NCI-H1105 treated with DMSO at 0.1 percent for 48 hours (cell line): Measurements from ENCODE around the gene PLEKHM3.
"Not testable (repeated sequence)": the region's sequence is repeated elsewhere in the genome, so short reads cannot be mapped to it uniquely, and the experiment has no call there.

ENCODE experiments used
- DNase-seq: peaks from one replicate; lab custom pipeline; 2025; lab: John Stamatoyannopoulos, UW

PLEKHM3 gene

DNA sequence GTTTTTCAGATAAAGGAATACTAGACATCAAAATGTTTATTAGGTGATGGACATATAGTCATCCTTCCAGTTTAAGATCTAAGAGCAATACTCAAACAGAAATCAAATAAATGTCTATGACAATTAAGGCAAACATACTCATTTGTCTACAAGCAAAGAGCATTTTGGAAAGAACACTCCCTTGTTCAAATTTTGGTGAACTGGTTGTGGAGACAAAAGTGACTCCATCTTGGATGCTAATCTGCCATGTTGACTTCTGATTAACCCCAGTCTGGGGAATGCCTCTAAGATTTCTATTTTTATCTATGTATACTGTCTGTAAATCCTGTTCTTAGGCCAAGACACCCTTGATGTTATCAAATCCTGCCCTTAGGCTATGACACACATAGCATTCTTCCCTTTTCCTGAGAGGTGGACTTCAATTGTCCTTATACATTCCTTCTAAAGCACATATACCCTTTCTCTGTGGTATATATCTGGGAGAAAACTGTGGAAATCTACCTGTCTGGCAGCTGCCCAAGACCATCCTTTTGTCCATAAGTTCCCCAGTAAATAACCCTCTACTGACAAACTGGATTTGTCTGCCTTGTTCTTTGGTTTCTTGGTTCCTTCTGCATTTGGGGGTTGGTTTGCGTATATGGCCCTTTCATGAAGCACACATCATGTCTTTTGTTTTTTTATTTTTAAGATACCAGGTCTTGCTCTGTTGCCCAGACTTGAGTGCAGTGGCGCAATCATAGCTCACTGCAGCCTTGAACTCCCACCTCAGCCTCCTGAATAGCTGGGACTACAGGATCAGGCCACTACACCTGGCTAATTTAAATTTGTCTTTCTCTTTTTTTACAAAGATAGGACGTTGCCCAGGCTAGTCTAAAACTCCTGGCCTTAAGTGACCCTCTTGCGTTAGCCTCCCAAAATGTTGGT is 12.5 kb upstream of the PLEKHM3 start:
- DNase-seq = no peak

DNA sequence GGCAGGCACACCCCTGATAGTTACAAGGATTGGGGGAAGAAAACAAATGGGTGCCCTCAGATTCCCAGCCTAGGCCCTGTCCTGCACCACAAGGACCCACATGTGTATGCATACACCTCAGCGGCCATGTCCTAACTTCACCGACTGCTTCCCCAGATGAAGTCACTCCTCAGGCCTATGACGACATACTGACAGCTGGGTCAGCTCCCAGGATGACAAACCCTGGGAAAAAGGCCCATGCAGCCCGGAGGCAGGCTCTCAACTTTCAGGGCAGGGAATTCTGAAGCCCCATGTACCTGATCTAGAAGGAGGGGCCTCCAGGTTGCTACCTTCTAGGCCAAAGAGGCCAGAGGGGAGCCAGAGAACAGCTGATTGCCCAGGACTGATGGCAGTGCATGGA is 11.0 kb upstream of the PLEKHM3 start:
- DNase-seq = no peak

DNA sequence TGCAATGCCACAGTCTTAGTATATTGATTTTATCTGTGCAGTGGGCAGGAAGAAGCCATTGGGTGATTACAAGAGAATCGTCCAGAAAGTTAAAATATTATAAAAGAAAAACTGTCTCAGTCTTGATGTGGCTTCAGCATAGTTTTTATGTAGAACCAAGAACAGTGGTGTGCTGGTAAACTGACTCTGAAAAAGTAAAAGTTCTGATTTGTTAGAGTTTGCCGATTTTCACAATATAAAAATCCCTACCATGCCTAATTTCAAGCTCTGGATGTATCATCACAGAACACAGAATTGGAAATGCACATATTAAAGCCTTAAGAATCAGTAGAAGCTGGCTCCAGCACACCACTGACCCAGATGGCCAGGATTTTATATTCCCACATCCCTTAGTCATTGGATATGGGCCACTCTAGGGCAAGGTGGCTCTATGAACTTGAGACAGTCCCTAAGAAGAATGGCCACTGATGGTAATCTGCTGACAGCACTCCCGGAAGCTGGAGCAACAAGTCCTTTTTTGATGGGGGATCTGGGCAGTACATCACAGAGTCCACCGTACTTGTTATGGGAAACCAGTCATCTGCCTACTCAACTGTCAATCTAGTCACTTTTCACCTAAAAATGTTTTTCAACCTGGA is 9.3 kb upstream of the PLEKHM3 start:
- no peak for DNase-seq

DNA sequence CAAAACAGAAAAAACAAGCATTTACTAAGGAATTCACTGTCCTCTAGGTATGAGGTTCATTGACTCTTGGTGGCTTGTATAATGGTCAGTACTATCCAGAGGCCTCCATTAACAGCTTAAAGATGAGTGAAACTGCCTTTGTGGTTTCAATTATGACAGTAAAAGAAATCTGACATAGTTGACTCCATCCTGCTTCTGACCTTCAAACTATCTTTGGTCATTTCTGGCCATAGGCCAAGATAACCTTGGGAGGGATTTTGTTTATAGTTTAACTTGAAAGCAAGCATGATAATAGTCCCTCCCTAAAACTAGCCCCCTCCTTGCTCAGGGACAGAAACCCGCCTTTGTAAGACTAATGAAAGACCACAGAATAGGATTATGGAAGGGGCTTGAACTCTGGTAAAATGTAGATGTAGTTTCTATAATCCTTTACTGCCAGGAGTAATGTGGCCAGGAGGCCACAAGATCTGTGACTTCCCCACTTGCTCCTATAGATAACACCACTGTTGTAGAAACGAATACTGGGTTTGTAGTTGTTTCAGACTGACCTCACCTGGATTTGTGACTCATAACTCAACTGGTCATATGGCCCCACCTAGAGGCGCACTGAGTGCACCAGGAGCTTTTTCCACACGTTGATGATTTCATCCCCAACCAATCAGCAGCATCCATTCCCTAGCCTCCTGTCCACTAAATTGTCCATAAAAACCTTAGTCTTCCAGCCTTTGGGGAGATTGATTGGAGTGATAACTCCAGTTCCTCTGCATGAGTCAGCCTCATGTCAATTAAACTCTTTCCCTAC is 8.6 kb upstream of the PLEKHM3 start:
- no peak for DNase-seq

DNA sequence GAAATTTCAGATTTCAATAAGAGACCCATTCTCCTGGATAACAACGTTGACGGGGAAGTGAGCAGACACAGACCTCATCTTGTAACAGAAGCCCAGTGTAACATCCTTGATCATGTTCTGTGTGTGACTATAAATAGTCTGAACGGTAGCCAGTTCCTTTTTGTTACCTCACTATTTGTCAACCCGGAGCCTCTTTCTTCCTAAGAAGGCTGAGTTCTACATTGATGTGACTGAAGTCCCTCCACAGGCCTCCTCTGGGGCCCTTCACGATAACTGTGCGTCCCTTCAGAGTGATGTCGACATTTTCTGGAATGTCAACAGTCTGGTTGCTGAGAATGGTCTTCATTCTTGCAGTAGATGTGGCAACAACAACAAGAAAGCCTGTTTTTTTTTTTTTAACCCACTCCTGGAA is 6.3 kb upstream of the PLEKHM3 start:
- no peak for DNase-seq

DNA sequence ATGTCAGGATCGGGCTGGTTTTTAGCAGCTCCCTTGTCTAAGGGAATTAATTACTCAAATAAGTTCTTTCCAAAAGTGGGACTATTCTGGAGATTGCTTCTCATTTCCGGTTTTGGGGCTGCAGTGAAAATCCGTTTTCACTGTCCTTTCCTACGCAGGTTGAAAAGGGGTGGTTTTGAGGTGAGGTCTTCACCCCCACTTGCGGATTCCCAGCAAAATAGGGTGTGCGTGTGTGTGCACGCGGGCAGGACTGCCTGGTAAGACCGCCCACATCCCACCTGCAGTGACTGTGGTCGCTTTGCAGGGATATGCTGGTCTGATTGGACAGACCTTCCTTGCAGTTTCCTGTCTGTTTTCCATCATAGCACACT is 472 bp upstream of the PLEKHM3 start:
- DNase-seq = no peak

DNA sequence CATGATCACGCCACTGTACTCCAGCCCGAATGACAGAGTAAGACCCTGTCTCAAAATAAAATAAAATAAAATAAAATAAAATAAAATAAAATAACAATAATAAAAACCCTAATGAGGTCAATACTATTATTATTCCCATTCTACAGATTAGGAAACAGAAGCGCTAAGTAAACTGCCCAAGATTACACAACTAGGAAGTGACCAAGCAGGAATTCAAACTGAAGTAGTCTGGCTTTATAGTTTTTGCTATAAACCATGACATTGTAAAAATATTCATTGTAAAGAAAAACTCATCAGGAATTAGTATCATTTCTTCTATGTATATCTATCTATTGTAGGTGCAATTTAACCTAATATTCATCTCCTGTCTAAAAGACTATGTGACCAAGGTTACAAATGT is 1.2 kb downstream of the PLEKHM3 start:
- DNase-seq = no peak

DNA sequence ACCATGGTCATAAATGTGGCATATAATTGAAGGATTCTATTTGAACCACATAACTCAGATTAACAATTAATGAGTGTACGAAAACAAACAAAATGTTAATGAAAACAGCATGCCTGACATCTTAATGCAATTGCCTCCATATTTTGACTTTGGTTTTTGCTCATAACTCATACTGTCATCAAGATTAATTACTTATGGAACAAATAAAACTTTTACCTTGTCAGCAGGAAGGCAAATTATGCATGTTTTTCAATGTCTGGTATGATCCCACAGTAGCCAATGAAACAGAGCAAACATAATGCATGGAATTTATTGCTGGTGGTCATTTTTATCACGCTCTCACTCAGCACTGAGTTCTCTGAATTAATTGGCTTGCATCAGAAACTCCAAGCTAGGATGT is 5.1 kb downstream of the PLEKHM3 start:
- no peak for DNase-seq

DNA sequence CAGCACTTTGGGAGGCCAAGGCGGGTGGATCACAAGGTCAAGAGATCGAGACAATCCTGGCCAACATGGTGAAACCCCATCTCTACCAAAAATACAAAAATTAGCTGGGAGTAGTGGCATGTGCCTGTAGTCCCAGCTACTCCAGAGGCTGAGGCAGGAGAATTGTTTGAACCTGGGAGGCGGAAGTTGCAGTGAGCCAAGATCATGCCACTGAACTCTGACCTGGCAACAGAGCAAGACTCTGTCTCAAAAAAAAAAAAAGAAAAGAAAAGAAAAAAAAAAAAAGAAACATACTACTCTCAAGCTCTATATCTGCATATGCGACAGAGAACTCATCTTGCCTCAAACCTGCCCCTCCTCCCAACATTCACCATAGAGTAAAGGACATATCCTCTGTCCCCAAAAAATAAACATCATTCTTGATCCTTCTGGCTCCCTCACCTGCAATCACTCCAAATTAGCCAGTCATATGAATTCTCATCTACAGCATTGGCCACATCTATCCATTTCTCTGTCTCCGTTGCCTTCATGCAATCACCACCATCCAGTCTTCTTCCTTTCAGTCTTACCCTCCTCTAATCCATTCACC is 7.1 kb downstream of the PLEKHM3 start:
- DNase-seq = not testable (repeated sequence)

DNA sequence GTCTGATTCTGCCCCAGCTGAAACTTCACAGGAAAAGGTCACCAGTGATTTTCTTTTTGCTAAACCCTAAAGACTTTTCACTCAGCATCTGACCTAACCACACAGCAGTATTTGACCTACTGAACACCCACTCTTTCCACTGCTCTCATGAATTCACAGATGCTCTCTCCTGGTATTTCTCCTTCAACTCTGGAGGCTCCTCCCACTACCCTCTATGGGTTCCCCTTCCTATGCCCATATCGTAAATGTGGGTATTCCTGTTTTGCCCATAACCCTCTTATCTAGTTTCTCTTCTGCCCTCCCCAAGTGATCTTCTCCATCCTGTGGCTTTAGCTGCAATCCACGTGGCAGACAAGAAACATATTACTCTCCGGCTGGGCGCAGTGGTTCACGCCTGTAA is 7.6 kb downstream of the PLEKHM3 start:
- no peak for DNase-seq

DNA sequence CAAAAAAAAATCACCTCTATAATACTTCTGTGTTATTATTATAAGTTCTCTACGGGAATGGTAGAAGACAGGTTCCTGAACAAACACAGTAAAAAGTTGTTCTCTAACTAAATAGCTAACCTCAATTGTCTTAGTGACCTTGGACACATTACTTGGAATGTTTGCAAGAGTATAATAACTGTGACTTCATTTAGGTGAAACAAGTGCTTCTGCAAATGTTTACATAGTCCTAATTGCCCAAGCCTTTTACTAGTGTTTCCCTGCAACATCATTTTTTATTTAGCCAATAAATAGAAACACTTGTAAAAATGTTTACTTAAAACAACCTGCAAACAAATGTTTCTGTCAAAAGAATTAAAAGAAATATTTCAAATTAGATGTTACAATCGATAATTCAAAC is 9.9 kb downstream of the PLEKHM3 start:
- DNase-seq = peak; percentile 32

DNA sequence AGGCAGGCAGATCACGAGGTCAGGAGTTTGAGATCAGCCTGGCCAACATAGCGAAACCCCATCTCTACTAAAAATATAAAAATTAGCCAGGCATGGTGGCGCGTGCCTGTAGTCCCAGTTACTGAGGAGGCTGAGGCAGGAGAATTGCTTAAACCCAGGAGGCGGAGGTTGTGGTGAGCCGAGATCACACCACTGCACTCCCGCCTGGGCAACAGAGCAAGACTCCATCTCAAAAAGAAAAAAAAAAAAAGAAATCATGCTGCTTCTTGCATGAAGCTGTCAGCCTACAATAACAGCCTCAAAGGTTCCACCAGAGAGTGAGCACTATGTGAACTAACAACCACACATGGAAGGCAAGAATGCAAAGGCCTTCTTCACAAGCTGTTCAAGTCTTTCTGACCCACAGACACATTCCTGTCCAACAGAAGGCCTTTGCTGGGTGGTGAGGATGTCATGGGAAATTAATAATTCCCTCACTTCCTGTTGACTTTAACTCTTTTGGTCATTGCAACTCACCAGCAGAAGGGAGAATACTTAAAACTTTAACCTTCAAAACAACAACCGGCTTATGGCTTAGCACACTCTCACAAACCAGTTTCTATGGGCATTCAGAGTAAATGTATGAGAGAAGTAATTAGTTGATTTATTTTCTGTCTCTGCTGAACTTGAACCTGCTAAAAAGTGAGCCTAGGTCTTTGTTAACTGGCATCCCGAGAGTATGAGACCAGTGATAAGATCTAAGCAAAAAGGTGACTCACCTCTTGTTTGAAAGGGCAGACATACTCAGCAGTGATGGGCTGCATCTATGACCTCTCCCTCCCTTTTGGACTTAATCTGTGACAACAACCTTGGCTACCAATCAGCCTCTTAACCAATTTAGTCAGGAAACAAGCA is 11.8 kb downstream of the PLEKHM3 start:
- no peak for DNase-seq

DNA sequence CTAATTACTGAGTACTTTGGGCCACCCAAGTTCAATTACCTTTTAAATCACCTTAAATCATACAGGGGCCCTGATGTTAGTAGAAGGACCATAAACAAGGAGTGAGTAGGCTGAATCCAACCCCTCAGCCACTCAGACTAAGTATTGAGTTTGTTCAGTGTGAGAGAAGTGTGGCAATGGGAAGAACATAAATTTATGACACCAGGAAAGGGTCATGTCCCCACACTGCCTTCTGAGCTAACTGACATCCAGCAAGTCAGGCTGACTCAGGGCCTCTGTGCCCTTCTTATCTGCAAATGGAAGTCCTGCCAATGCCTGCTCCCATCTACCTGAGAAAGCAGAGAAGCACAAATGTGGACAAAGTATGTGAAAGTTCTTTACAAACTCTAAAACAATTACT is 12.9 kb downstream of the PLEKHM3 start:
- DNase-seq = no peak

DNA sequence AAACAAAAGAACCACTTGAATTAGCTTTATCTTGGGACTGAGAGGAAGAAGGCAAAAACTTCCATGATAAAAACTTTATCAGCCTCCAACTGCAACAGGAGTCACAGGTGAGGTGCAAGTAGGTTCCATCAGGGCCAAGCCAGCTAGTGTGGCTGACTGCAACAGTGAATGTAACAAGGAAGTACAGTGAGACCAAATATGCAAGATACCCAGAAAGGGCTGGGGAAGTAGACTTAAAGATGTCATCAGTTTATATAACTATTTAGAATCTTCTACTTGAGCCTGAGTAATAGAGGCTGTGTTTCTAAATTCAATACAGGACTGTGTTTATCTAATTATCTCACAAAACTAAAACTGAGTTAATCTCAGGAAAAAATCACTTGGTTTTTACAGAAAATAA is 14.8 kb downstream of the PLEKHM3 start:
- DNase-seq = no peak

DNA sequence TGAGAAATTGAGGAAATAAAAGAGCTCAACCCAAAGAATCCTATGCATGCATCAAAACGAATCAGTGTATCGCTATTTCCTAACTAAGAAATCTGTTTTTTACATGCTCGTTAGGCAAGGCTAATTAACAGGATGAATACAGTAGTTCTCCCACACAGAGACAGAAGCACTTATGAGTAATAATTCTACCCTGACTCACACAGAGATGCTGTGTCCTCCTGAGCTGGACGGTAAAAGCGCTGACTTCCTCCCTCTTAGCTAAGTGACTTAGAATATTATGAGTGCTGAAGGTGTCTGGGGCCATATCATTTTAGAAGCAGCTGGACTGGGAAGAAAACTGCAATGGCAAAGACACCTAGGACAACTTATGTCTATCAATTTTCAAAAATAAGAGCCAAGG is 18.5 kb downstream of the PLEKHM3 start:
- no peak for DNase-seq

DNA sequence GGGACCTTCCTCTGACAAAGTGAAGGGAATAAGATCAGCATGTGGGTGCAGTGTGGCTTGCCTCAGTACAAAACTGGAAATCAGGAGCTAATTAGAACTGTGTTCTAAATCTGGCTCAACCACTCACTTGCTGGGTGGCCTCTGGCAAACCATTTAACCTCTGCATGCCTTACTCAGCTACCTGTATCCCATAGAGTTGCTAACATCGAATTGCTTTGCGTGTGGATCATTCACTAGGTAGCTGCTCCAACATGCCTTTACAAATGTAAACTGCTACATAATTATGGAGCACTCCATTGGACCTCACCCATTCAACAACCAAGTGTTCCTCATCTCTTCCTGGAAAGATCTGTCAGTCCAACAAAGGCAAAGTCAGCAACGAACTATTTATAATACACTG is 19.0 kb downstream of the PLEKHM3 start:
- no peak for DNase-seq

DNA sequence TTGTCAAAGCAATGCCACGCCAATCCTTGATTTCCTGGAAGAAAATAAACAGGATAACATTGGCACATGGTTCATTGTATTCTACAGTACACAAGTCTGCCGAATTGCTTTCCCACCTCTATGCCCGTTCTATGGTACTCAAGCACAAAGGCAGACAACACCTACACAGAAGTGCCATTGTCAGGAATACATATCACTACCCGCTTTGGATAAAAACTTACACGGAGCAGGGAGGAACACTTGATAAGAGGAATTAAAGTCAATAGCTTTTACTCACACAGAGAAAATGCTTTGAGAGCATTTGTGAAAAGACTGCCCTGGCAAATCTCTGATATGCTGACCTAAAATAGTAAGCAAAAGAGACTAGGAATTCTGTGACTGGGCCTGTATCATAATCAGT is 23.4 kb downstream of the PLEKHM3 start:
- no peak for DNase-seq

DNA sequence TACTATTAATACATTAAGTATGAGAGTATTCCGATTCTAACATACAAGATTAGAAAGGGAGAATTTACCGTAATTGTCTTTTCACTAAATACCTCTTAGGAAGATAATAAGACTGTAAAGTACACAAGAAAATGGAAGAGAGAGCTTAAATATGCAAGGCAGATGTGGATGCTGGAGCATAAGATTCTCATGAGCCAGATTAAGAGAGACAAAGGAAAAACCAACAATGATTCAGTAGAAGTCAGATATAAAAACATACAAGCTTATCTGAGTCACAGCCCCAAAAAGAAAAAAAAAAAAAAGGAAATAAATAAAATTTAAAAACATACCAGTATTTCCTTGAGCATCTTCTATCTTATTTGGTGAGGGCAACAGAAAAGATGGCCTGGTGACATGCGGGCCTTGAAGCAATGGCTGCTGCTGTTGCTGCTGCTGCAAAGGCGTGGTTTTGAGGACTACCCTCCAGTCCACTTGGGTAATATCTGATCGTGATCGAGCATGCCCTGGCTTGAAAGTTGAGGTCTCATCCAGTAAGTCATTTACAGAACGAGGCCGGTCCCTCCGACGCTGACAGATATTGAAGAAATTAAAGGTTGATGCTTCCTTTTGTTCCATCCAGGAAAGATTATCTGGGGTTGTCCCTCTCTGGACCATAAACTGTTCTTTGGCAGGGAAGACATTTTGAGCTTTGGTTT is 24.5 kb downstream of the PLEKHM3 start:
- DNase-seq = no peak

DNA sequence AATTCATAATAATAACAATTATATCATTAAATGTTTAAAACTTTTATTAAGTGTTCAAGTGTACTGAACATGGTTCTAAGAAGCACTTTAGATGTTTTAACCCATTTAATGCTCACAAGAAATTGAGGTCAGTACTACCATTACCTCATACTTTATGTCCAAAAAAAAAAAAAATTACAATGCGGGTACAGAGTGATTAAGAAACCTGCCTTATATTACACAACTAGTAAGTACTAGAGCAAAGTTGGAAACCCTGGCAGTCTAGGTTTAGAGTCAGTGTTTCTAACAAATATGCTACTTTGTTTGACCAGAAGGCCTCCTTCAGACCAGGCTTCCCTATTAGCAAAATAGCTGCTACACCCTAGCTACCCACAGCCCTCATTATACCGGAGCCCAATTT is 28.5 kb downstream of the PLEKHM3 start:
- DNase-seq = no peak

DNA sequence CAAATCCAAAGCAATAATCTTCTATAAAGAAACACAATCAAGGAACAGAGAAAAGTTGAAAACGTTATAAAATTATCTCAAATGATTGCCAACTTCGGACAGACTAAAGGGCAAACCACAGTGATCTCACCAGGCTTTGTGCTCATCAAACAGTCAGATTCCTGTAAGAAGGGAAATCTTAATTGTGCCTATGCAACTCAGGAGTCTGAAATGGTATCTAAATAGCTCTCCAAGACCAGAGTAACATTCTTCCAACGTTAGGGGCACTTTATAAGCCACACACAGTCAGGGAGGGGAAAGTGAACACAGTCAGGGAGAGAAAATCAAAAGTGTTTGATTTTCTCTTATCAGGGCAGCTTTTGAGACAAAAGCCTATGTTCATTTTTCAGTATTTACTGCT is 29.4 kb downstream of the PLEKHM3 start:
- DNase-seq = no peak
